Measurements from ENCODE around the gene KCNJ16.
A peak's percentile ranks its signal among the peaks of the same experiment; 100 is the strongest.

KCNJ16 gene

DNA sequence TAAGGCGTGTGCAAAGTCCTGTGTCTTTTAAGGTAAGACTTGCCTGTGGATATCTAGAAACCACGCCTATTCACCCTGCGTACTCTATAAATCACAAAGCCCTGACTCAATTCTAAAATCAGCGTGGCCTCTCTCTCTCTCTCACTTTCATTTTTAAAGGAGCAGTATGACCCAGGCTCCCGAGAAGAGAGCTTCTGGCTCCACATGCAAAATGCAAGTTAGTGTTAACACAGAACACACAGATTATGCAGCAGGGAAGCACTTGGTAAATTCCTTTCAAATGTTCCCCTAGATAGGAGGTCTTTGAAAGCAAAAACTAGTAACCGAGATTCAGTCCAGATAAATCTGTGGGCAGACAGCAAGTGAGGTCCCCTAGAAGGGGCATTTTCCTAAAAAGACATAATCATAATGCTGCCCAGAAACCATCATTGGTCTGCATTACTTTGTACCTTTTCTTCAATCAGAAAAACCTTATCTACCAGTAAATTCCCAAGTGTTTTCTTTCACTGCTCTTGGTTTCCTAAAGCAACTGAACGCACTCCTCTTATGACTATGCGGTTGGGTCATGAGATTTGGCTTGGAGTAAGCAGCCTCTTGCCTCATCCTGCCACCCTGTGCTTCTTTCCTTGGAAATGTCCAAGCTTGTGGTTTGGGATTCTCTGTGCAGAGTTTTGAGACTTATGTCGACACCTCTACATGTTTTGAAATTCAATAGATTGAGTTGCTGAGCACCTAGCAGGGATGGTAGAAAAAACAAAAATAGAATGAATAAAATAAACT lies 62.6 kb downstream of the KCNJ16 start:
- no peak for TF ChIP-seq TAF1 (IDR thresholded peaks at IDR 0.05; ENCODE audit: low read depth)
- TF ChIP-seq REST (IDR thresholded peaks at IDR 0.05; ENCODE audit: low read depth): no peak
- TF ChIP-seq EGR1 (IDR thresholded peaks at IDR 0.05): no peak
- no peak for TF ChIP-seq RAD21 (IDR thresholded peaks at IDR 0.05; ENCODE audit: low read depth)
- no peak for TF ChIP-seq YY1 (IDR thresholded peaks at IDR 0.05; ENCODE audit: low read depth)
- no peak for TF ChIP-seq EP300 (IDR thresholded peaks at IDR 0.05; ENCODE audit: borderline replicate concordance)
- no peak for TF ChIP-seq NFIC (IDR thresholded peaks at IDR 0.05)
- no peak for TF ChIP-seq ZBTB7A (IDR thresholded peaks at IDR 0.05; ENCODE audit: low read depth)
- TF ChIP-seq CREB1 (IDR thresholded peaks at IDR 0.05; ENCODE audit: low read depth): no peak
- TF ChIP-seq, protein P1, sequence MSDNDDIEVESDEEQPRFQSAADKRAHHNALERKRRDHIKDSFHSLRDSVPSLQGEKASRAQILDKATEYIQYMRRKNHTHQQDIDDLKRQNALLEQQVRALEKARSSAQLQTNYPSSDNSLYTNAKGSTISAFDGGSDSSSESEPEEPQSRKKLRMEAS (IDR thresholded peaks at IDR 0.05): no peak
- no peak for TF ChIP-seq TCF12 (IDR thresholded peaks at IDR 0.05; ENCODE audit: low read depth)
- no peak for TF ChIP-seq TEAD4 (IDR thresholded peaks at IDR 0.05)
- no peak for TF ChIP-seq USF1 (IDR thresholded peaks at IDR 0.05)
- no peak for TF ChIP-seq CEBPB (IDR thresholded peaks at IDR 0.05)
- TF ChIP-seq FOXM1 (IDR thresholded peaks at IDR 0.05; ENCODE audit: borderline replicate concordance, low read depth): no peak

GRCh38 chr17:70138291-70138865 lies 63.4 kb downstream of the KCNJ16 start:
- TF ChIP-seq EGR1 (IDR thresholded peaks at IDR 0.05): no peak
- TF ChIP-seq CREB1 (IDR thresholded peaks at IDR 0.05; ENCODE audit: low read depth): no peak
- TF ChIP-seq USF1 (IDR thresholded peaks at IDR 0.05): no peak
- no peak for TF ChIP-seq TAF1 (IDR thresholded peaks at IDR 0.05; ENCODE audit: low read depth)
- no peak for TF ChIP-seq CEBPB (IDR thresholded peaks at IDR 0.05)
- TF ChIP-seq FOXM1 (IDR thresholded peaks at IDR 0.05; ENCODE audit: borderline replicate concordance, low read depth): no peak
- no peak for TF ChIP-seq ZBTB7A (IDR thresholded peaks at IDR 0.05; ENCODE audit: low read depth)
- TF ChIP-seq, protein P1 (IDR thresholded peaks at IDR 0.05): no peak
- no peak for TF ChIP-seq YY1 (IDR thresholded peaks at IDR 0.05; ENCODE audit: low read depth)

DNA sequence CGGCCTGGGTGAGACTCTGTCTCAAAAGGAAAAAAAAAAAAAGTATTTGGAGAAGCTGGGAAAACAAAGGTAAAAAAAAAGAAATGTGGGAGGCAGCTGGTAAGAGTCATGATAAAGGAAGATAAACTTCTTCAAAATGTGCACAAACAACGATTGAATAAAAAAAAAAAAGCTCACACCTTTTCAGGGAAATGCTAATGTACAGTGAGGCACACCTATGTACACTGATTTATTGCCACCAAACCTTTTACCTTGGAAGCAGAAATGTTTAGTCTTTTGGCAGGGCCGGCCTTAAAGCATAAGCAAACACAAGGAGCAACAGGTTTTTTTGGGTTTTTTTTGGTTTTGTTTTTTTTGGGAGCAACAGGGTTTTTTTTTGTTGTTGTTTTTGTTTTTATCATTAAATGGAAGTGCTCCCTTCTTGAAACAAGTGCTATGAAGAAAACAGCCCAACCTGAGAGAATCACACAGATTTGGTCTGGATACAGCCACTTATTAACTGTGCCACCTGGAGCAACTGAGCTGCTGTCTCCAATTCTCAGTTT lies 64.5 kb downstream of the KCNJ16 start:
- no peak for TF ChIP-seq TEAD4 (IDR thresholded peaks at IDR 0.05)
- no peak for TF ChIP-seq EGR1 (IDR thresholded peaks at IDR 0.05)
- TF ChIP-seq ZBTB7A (IDR thresholded peaks at IDR 0.05; ENCODE audit: low read depth): no peak

GRCh38 chr17:70144260-70144846 lies 69.3 kb downstream of the KCNJ16 start:
- TF ChIP-seq TAF1 (IDR thresholded peaks at IDR 0.05; ENCODE audit: low read depth) (no peak), RAD21 (IDR thresholded peaks at IDR 0.05; ENCODE audit: low read depth) (peak; percentile 52)

GRCh38 chr17:70153210-70153609 lies 78.2 kb downstream of the KCNJ16 start:
- no peak for TF ChIP-seq EGR1 (IDR thresholded peaks at IDR 0.05)
- TF ChIP-seq, protein P1 (IDR thresholded peaks at IDR 0.05): no peak
- no peak for TF ChIP-seq TEAD4 (IDR thresholded peaks at IDR 0.05)
- no peak for TF ChIP-seq USF1 (IDR thresholded peaks at IDR 0.05)
- no peak for TF ChIP-seq TAF1 (IDR thresholded peaks at IDR 0.05; ENCODE audit: low read depth)
- no peak for TF ChIP-seq TCF12 (IDR thresholded peaks at IDR 0.05; ENCODE audit: low read depth)
- no peak for TF ChIP-seq CEBPB (IDR thresholded peaks at IDR 0.05)
- no peak for TF ChIP-seq RAD21 (IDR thresholded peaks at IDR 0.05; ENCODE audit: low read depth)
- TF ChIP-seq FOXM1 (IDR thresholded peaks at IDR 0.05; ENCODE audit: borderline replicate concordance, low read depth): no peak

DNA sequence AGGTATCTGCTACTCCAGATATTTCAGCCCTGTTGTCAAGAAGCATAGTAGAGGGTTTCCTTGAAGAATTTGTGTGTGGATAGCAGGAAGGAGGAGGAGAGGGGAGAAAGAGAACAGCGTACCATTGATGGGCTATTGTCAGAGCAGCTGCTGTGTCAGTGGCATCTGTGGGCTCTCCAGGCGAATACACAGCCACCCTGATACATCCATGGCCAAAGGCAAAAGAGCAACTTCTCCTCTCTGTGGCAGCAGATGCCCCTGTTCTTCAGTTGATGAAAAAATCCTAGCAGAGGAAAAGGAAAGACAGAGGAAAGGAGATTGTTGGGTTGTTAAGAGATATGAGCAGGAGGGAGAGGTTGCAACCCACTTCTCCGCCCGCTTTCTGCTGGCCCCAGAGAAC lies 82.1 kb downstream of the KCNJ16 start:
- no peak for TF ChIP-seq EGR1 (IDR thresholded peaks at IDR 0.05)
- TF ChIP-seq, protein P1 (IDR thresholded peaks at IDR 0.05): no peak
- no peak for TF ChIP-seq NFIC (IDR thresholded peaks at IDR 0.05)
- no peak for TF ChIP-seq CEBPB (IDR thresholded peaks at IDR 0.05)
- no peak for TF ChIP-seq EP300 (IDR thresholded peaks at IDR 0.05; ENCODE audit: borderline replicate concordance)
- no peak for TF ChIP-seq TCF12 (IDR thresholded peaks at IDR 0.05; ENCODE audit: low read depth)
- no peak for TF ChIP-seq REST (IDR thresholded peaks at IDR 0.05; ENCODE audit: low read depth)
- TF ChIP-seq ZBTB7A (IDR thresholded peaks at IDR 0.05; ENCODE audit: low read depth): no peak
- TF ChIP-seq YY1 (IDR thresholded peaks at IDR 0.05; ENCODE audit: low read depth): no peak
- TF ChIP-seq USF1 (IDR thresholded peaks at IDR 0.05): no peak
- no peak for TF ChIP-seq FOXM1 (IDR thresholded peaks at IDR 0.05; ENCODE audit: borderline replicate concordance, low read depth)
- TF ChIP-seq CREB1 (IDR thresholded peaks at IDR 0.05; ENCODE audit: low read depth): no peak
- no peak for TF ChIP-seq RAD21 (IDR thresholded peaks at IDR 0.05; ENCODE audit: low read depth)
- TF ChIP-seq TEAD4 (IDR thresholded peaks at IDR 0.05): no peak
- TF ChIP-seq TAF1 (IDR thresholded peaks at IDR 0.05; ENCODE audit: low read depth): no peak
